ENCODE results near the gene PCDHGA9.
"Not testable (repeated sequence)": the region's sequence is repeated elsewhere in the genome, so short reads cannot be mapped to it uniquely, and the experiment has no call there.

The PCDHGA9 gene

DNA sequence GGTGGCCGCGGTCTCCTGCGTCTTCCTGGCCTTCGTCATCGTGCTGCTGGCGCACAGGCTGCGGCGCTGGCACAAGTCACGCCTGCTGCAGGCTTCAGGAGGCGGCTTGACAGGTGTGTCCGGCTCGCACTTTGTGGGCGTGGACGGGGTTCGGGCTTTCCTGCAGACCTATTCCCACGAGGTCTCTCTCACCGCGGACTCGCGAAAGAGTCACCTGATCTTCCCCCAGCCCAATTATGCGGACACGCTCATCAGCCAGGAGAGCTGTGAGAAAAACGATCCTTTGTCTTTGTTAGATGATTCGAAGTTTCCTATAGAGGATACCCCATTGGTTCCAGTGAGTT is 12.7 kb downstream of the PCDHGA9 start:
- whole genome bisulfite sequencing (ENCODE audit: insufficient coverage, insufficient read length) = no CpG with 5 or more reads among the region's 24 CpGs

GRCh38 chr5:141417494-141418172 is 15.1 kb downstream of the PCDHGA9 start, which contains the start of gene PCDHGB7:
TSS of gene PCDHGB7 (plus strand) at chr5:141417677. CDS start at chr5:141417860, 183 bp downstream.
- not testable (repeated sequence) for H3K4me1 ChIP-seq (ENCODE audit: control insufficient read depth, insufficient read depth, low read length); H3K27ac ChIP-seq (ENCODE audit: low read length); H3K36me3 ChIP-seq (ENCODE audit: control insufficient read depth, insufficient read depth, low read length); H3K9me3 ChIP-seq (ENCODE audit: control insufficient read depth, insufficient read depth, low read length); H3K27me3 ChIP-seq (ENCODE audit: control insufficient read depth, insufficient read depth, low read length); DNase-seq (ENCODE audit: low read depth, low spot score)
- peak within 1 kb of the TSS; percentile 71; the same call in 1 of the 2 replicates for H3K4me3 ChIP-seq (ENCODE audit: low read length)
- no CpG with 5 or more reads among the region's 47 CpGs for WGBS (ENCODE audit: insufficient coverage, insufficient read length)

More for the DNA sequence above, 12.7 kb downstream of the PCDHGA9 start:
- H3K4me1 ChIP-seq (ENCODE audit: control insufficient read depth, insufficient read depth, low read length); H3K36me3 ChIP-seq (ENCODE audit: control insufficient read depth, insufficient read depth, low read length); H3K9me3 ChIP-seq (ENCODE audit: control insufficient read depth, insufficient read depth, low read length); DNase-seq (ENCODE audit: low read depth, low spot score); H3K4me3 ChIP-seq (ENCODE audit: low read length); H3K27ac ChIP-seq (ENCODE audit: low read length); H3K27me3 ChIP-seq (ENCODE audit: control insufficient read depth, insufficient read depth, low read length): not testable (repeated sequence)

DNA sequence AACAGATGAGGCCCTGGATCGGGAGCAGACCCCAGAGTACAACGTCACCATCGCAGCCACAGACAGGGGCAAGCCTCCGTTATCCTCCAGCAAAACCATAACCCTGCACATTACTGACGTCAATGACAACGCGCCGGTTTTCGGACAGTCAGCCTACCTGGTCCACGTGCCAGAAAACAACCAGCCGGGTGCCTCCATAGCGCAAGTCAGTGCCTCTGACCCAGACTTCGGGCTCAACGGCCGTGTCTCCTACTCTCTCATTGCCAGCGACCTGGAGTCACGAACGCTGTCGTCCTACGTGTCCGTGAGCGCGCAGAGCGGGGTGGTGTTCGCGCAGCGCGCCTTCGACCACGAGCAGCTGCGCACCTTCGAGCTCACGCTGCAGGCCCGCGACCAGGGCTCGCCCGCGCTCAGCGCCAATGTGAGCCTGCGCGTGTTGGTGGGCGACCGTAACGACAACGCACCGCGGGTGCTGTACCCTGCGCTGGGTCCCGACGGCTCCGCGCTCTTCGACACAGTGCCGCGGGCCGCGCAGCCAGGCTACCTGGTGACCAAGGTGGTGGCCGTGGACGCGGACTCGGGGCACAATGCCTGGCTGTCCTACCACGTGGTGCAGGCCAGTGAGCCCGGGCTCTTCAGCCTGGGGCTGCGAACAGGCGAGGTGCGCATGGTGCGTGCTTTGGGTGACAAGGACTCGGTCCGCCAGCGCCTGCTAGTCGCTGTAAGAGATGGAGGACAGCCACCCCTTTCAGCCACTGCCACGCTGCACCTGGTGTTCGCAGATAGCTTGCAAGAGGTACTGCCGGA is 16.7 kb downstream of the PCDHGA9 start:
- no peak overlapping the region for H3K27ac ChIP-seq (ENCODE audit: low read length)
- no peaks in the 10 kb centered on the region for H3K36me3 ChIP-seq (ENCODE audit: control insufficient read depth, insufficient read depth, low read length)
- no peaks in the 10 kb centered on the region for H3K9me3 ChIP-seq (ENCODE audit: control insufficient read depth, insufficient read depth, low read length)
- H3K4me3 ChIP-seq (ENCODE audit: low read length) = no peak overlapping the region
- no peak for DNase-seq (ENCODE audit: low read depth, low spot score)
- WGBS (ENCODE audit: insufficient coverage, insufficient read length) = no CpG with 5 or more reads among the region's 74 CpGs
- no peaks in the 10 kb centered on the region for H3K4me1 ChIP-seq (ENCODE audit: control insufficient read depth, insufficient read depth, low read length)
- H3K27me3 ChIP-seq (ENCODE audit: control insufficient read depth, insufficient read depth, low read length) = no peaks in the 10 kb centered on the region

DNA sequence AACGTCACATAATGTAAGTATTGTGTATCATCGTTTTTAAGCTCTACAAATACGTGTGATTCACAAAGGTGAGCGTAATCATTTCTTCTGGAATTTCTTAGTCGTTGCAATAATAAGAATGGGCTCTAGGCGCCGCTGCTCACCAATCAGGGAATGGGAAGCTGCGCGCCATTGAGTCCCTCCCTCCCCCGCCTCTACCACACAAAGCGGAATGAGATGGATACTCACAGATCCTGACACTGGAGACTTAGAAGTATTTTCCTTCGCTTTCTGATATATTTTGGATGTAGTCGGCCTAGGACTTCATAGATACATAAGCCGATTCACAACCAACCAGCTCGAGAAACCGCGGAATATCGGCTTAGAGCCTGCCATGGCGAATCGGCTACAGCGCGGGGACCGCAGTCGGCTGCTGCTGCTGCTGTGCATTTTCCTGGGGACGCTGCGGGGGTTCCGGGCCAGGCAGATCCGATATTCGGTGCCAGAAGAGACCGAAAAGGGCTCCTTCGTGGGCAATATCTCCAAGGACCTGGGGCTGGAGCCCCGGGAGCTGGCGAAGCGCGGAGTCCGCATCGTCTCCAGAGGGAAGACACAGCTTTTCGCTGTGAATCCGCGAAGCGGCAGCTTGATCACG is 18.4 kb downstream of the PCDHGA9 start, which contains the start of gene PCDHGA11:
Gene PCDHGA11 (plus strand): TSS at position 197 of the 634 bp plus-strand sequence. CDS start 177 bp downstream, at position 374.
- Histone ChIP-seq H3K4me3 (ENCODE audit: low read length) (peak within 1 kb of the TSS; percentile 52; the same call in 1 of the 2 replicates), H3K9me3 (ENCODE audit: control insufficient read depth, insufficient read depth, low read length) (no peaks in the 10 kb centered on the region), H3K27ac (ENCODE audit: low read length) (no peak within 1 kb of the TSS), H3K27me3 (ENCODE audit: control insufficient read depth, insufficient read depth, low read length) (no peaks in the 10 kb centered on the region), H3K4me1 (ENCODE audit: control insufficient read depth, insufficient read depth, low read length) (no peaks in the 10 kb centered on the region), H3K36me3 (ENCODE audit: control insufficient read depth, insufficient read depth, low read length) (no peaks in the 10 kb centered on the region)
- no peak for DNase-seq (ENCODE audit: low read depth, low spot score)
- no CpG with 5 or more reads among the region's 42 CpGs for WGBS (ENCODE audit: insufficient coverage, insufficient read length)

DNA sequence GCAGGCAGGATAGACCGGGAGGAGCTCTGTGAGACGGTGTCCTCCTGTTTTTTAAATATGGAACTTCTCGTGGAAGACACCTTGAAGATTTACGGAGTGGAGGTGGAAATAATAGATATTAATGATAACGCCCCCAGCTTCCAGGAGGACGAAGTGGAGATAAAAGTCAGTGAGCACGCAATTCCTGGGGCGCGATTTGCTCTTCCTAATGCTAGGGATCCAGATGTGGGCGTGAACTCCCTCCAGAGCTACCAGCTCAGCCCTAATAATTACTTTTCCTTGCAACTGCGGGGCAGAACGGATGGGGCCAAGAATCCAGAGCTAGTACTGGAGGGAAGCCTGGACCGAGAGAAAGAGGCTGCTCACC is 18.9 kb downstream of the PCDHGA9 start:
- WGBS (ENCODE audit: insufficient coverage, insufficient read length) = no CpG with 5 or more reads among the region's 13 CpGs
- H3K27me3 ChIP-seq (ENCODE audit: control insufficient read depth, insufficient read depth, low read length) = no peaks in the 10 kb centered on the region
- H3K36me3 ChIP-seq (ENCODE audit: control insufficient read depth, insufficient read depth, low read length) = no peaks in the 10 kb centered on the region
- no peak overlapping the region for H3K27ac ChIP-seq (ENCODE audit: low read length)
- H3K4me1 ChIP-seq (ENCODE audit: control insufficient read depth, insufficient read depth, low read length) = no peaks in the 10 kb centered on the region
- no peaks in the 10 kb centered on the region for H3K9me3 ChIP-seq (ENCODE audit: control insufficient read depth, insufficient read depth, low read length)
- DNase-seq (ENCODE audit: low read depth, low spot score) = no peak
- peak overlapping the region; percentile 52; the same call in 1 of the 2 replicates for H3K4me3 ChIP-seq (ENCODE audit: low read length)

- no CpG with 5 or more reads among the region's 42 CpGs for WGBS (ENCODE audit: insufficient coverage, insufficient read length)
- no peaks in the 10 kb centered on the region for H3K36me3 ChIP-seq (ENCODE audit: control insufficient read depth, insufficient read depth, low read length)
These were observed 20.2 kb downstream of the PCDHGA9 start for GRCh38 chr5:141422742-141423291.

GRCh38 chr5:141427783-141428426 is 25.3 kb downstream of the PCDHGA9 start:
- Histone ChIP-seq H3K4me1 (ENCODE audit: control insufficient read depth, insufficient read depth, low read length) (no peaks in the 10 kb centered on the region), H3K4me3 (ENCODE audit: low read length) (no peak overlapping the region), H3K36me3 (ENCODE audit: control insufficient read depth, insufficient read depth, low read length) (0 out of 2 replicates have a peak, but pooled peaks cover 3% of the 10 kb centered on the region), H3K27me3 (ENCODE audit: control insufficient read depth, insufficient read depth, low read length) (no peaks in the 10 kb centered on the region), H3K27ac (ENCODE audit: low read length) (no peak overlapping the region), H3K9me3 (ENCODE audit: control insufficient read depth, insufficient read depth, low read length) (no peaks in the 10 kb centered on the region)
- no CpG with 5 or more reads among the region's 53 CpGs for WGBS (ENCODE audit: insufficient coverage, insufficient read length)
- DNase-seq (ENCODE audit: low read depth, low spot score) = no peak

More at GRCh38 chr5:141422742-141423291, 20.2 kb downstream of the PCDHGA9 start:
- no peak overlapping the region for H3K27ac ChIP-seq (ENCODE audit: low read length)
- no peaks in the 10 kb centered on the region for H3K9me3 ChIP-seq (ENCODE audit: control insufficient read depth, insufficient read depth, low read length)
- H3K27me3 ChIP-seq (ENCODE audit: control insufficient read depth, insufficient read depth, low read length) = no peaks in the 10 kb centered on the region
- DNase-seq (ENCODE audit: low read depth, low spot score) = no peak
- H3K4me3 ChIP-seq (ENCODE audit: low read length) = no peak overlapping the region
- H3K4me1 ChIP-seq (ENCODE audit: control insufficient read depth, insufficient read depth, low read length) = no peaks in the 10 kb centered on the region

DNA sequence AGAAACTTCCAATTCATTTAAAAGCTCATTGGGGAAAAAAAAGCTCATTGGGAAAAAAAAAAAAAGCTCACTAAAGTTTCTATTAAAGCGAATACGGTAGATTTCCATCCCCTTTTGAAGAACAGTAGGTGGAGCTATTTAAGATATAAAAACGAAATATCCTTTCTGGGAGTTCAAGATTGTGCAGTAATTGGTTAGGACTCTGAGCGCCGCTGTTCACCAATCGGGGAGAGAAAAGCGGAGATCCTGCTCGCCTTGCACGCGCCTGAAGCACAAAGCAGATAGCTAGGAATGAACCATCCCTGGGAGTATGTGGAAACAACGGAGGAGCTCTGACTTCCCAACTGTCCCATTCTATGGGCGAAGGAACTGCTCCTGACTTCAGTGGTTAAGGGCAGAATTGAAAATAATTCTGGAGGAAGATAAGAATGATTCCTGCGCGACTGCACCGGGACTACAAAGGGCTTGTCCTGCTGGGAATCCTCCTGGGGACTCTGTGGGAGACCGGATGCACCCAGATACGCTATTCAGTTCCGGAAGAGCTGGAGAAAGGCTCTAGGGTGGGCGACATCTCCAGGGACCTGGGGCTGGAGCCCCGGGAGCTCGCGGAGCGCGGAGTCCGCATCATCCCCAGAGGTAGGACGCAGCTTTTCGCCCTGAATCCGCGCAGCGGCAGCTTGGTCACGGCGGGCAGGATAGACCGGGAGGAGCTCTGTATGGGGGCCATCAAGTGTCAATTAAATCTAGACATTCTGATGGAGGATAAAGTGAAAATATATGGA is 27.9 kb downstream of the PCDHGA9 start, which contains the start of gene PCDHGA12:
Gene PCDHGA12 (plus strand): TSS at position 176 of the 782 bp plus-strand sequence. CDS start 253 bp downstream, at position 429.
- DNase-seq (ENCODE audit: low read depth, low spot score) = no peak
- no CpG with 5 or more reads among the region's 33 CpGs for WGBS (ENCODE audit: insufficient coverage, insufficient read length)
- Histone ChIP-seq H3K4me3 (ENCODE audit: low read length) (no peak within 1 kb of the TSS), H3K9me3 (ENCODE audit: control insufficient read depth, insufficient read depth, low read length) (no peaks in the 10 kb centered on the region), H3K27me3 (ENCODE audit: control insufficient read depth, insufficient read depth, low read length) (no peaks in the 10 kb centered on the region), H3K4me1 (ENCODE audit: control insufficient read depth, insufficient read depth, low read length) (no peaks in the 10 kb centered on the region), H3K36me3 (ENCODE audit: control insufficient read depth, insufficient read depth, low read length) (0 out of 2 replicates have a peak, but pooled peaks cover 3% of the 10 kb centered on the region), H3K27ac (ENCODE audit: low read length) (no peak within 1 kb of the TSS)

- DNase-seq (ENCODE audit: low read depth, low spot score) = no peak
- Histone ChIP-seq H3K4me3 (ENCODE audit: low read length) (no peak overlapping the region), H3K27me3 (ENCODE audit: control insufficient read depth, insufficient read depth, low read length) (no peaks in the 10 kb centered on the region), H3K4me1 (ENCODE audit: control insufficient read depth, insufficient read depth, low read length) (no peaks in the 10 kb centered on the region), H3K9me3 (ENCODE audit: control insufficient read depth, insufficient read depth, low read length) (no peaks in the 10 kb centered on the region), H3K36me3 (ENCODE audit: control insufficient read depth, insufficient read depth, low read length) (0 out of 2 replicates have a peak, but pooled peaks cover 3% of the 10 kb centered on the region), H3K27ac (ENCODE audit: low read length) (no peak overlapping the region)
- WGBS (ENCODE audit: insufficient coverage, insufficient read length) = no CpG with 5 or more reads among the region's 37 CpGs
These were observed 28.7 kb downstream of the PCDHGA9 start for GRCh38 chr5:141431286-141431685.
